ENCODE results near the gene C9orf43. TPM values are rescaled to one million over a fixed set of nuclear protein-coding genes. Genes with fewer than 3 reads are reported as not detected.
A peak's percentile ranks its signal among the peaks of the same experiment; 100 is the strongest.

The C9orf43 gene
- total and polyA plus RNA-seq, 9 of the 15 experiments (the other 6 are each of a cell fraction or from before 2014, with no cell fraction given), result 0.21 to 0.58 (median 0.33) TPM

DNA sequence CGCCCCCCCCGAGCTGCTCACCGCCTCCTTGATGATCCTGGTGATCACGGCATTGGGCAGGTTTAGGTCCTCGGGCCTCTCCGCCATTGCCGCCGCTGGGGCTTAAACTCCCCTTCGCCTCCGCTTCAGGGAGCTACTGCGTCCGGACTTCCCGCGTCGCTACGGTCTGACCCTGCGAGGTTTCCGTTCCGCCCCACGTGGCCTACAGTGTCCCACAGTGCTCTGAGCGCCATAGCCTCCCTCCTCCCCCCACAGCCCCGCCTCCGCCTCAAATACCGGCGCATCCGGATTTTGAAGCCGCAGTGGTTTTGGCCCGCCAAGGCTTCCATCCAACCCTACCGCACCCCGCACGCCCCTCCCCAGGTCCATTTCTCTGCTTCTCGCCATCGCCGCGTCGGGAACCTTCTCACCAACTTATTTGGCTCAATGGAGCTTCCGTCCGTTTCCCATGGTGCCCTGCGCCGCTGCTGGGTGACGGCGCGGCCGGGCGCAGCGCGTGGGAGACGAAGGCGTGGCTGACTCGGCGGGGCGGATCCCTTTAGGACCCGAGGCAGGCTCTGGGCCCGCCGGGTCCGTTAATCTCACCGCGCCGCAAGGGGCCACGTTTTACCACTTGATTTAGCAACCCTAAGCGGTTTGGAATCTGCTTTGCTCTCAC lies at the start of gene C9orf43, which contains the start of gene POLE3 (continued):
- TF ChIP-seq, protein P1, sequence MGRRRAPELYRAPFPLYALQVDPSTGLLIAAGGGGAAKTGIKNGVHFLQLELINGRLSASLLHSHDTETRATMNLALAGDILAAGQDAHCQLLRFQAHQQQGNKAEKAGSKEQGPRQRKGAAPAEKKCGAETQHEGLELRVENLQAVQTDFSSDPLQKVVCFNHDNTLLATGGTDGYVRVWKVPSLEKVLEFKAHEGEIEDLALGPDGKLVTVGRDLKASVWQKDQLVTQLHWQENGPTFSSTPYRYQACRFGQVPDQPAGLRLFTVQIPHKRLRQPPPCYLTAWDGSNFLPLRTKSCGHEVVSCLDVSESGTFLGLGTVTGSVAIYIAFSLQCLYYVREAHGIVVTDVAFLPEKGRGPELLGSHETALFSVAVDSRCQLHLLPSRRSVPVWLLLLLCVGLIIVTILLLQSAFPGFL (CRISPR knock-in tag; IDR thresholded peaks at IDR 0.05), result no peak
- TF ChIP-seq SAFB2 (IDR thresholded peaks at IDR 0.05; ENCODE audit: borderline replicate concordance, low read depth, low read length, severe bottlenecking), result no peak
- no peak for TF ChIP-seq MECOM (CRISPR knock-in tag; IDR thresholded peaks at IDR 0.05)
- TF ChIP-seq POLR2G (IDR thresholded peaks at IDR 0.05; ENCODE audit: low read depth, low read length), result peak; percentile 98
- no peak for TF ChIP-seq ZNF707 (CRISPR knock-in tag; conservative IDR thresholded peaks at IDR 0.05)
- TF ChIP-seq MTA3 (IDR thresholded peaks at IDR 0.05; ENCODE audit: borderline replicate concordance), result peak; percentile 100
- TF ChIP-seq LEF1 (IDR thresholded peaks at IDR 0.05), result no peak
- TF ChIP-seq TCFL5 (CRISPR knock-in tag; conservative IDR thresholded peaks at IDR 0.05), result no peak
- no peak for TF ChIP-seq ZNF41 (CRISPR knock-in tag; conservative IDR thresholded peaks at IDR 0.05)
- TF ChIP-seq ZNF253 (CRISPR knock-in tag; conservative IDR thresholded peaks at IDR 0.05), result no peak
- TF ChIP-seq TGIF2 (CRISPR knock-in tag; IDR thresholded peaks at IDR 0.05), result no peak
- TF ChIP-seq MITF (IDR thresholded peaks at IDR 0.05), result 0 out of 2 replicates have a peak, but pooled peaks have one; percentile 32
- TF ChIP-seq SMAD1 (IDR thresholded peaks at IDR 0.05; ENCODE audit: low read depth, low read length, partially characterized antibody), result peak; percentile 62
- peak; percentile 77 for TF ChIP-seq GABPB1 (CRISPR knock-in tag; IDR thresholded peaks at IDR 0.05)
- no peak for TF ChIP-seq ZNF583 (CRISPR knock-in tag; IDR thresholded peaks at IDR 0.05)
- TF ChIP-seq ZNF316 (IDR thresholded peaks at IDR 0.05), result peak; percentile 59; the same call in 1 of the 2 replicates
- no peak for TF ChIP-seq RERE (CRISPR knock-in tag; IDR thresholded peaks at IDR 0.05; ENCODE audit: borderline replicate concordance)
- TF ChIP-seq PRPF4 (IDR thresholded peaks at IDR 0.05; ENCODE audit: insufficient read depth, low read depth, low read length, poor library complexity, severe bottlenecking), result no peak
- TF ChIP-seq BHLHE40 (IDR thresholded peaks at IDR 0.05; ENCODE audit: low read length), result peak; percentile 79
